ENCODE measurements around the gene LACTBL1.
"Not testable (repeated sequence)": the region's sequence is repeated elsewhere in the genome, so short reads cannot be mapped to it uniquely, and the experiment has no call there.

Gene LACTBL1

DNA sequence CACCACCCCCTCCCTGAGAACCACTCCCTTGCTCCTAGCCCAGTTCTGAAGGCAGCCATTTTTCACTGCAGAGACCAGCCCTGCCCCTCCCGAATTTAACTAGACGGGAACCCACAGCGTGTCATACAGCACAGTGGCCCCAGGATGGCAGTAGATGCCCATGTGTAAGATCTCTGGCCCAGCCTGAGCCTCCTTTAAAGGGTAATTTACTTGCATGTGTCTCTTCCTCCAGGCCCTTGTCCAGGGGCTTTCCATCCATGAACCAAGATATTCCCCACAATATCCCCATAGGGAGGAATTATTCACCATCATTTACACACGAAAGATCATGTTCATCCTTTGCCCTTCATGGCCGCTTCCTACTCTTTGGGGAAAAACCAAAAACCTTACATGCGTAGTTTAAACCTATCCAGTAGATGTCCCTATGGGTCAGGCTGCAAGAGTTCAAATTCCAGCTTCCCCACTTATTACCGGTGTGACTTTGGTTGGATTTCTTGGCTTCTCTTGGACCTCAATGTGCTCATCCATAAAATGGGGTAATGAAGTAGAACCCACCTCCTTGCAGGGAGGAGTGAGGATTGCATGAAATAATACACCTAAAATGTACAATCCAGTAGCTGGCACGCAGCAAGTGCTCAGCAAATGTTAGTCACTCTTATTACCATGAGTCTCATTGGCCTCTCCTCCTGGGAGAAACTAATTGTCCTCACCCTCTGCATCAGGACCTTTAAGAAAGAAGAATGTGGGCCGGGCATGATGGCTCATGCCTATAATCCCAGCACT is 4.0 kb upstream of the LACTBL1 start:
- DNase-seq = peak; percentile 49

DNA sequence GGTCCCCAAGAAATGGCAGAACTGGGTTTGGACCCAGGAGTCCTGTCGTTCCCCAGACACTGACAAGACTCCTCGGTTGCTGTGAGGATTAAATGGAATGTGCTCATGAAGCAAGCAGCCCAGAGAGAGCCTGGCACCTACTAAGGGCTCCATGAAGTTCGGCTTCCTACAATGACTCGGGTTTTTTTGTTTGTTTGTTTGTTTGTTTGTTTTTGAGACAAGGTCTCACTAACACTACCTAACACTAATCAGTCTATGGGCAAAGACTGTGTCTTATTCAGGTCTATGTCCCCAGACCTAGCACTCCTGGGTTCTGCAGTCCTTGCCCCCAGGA is 3.4 kb upstream of the LACTBL1 start:
- DNase-seq = no peak

DNA sequence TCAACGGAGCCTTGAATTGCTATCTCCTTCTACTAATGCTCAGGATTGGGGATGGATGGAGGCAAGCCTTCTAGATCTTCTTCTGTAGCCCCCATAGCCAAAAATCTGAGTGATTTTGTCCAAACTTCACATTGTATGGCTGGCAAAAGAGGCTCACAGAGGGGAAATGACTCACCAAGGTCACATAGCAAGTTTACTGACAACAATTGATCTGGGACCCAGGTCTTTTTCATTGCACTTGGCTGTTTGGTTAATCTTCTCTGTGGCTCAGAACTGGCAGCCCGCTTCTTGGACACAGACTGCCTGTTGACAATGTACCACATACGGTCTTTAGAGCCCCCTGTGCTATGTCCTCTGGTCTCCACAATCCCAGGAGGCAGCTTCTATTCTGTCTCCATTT is 3.0 kb upstream of the LACTBL1 start:
- no peak for DNase-seq

DNA sequence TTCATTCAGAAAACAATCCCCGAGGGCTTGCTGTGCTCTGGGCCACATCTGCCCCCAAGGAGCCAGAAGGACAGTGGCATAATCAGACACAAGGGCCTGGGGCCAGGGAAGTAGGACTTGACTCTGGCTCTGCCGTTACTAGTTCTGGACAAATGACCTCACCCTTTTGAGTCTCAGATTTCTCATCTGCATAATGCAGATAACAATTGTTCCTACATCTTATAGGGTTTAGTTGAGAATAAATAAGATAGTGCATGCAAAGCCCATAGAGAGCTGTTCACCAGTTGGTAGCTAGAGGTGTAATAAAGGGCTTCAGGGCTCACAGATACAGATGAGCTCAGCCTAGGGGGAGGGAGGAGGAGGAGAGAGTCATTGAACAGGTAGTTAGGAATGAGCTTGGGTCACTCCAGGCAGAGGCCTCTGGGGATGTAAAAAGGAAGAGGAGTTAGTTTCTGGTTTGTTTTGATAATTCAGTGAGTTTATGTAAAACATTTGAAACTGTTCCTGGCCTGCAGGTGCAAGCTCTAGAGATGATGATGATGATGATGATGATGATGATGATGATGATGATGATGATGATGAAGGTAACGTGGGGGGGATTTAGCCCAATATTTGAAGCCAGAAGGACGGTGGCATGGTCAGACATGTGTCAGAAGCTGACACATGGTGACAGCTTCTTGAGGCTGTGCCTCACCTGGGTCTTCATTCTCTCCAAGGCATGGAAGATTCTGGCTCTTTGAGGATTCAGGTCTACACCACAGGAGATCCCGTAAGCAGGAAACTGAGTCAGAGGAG is 858 bp downstream of the LACTBL1 start:
- DNase-seq = no peak

DNA sequence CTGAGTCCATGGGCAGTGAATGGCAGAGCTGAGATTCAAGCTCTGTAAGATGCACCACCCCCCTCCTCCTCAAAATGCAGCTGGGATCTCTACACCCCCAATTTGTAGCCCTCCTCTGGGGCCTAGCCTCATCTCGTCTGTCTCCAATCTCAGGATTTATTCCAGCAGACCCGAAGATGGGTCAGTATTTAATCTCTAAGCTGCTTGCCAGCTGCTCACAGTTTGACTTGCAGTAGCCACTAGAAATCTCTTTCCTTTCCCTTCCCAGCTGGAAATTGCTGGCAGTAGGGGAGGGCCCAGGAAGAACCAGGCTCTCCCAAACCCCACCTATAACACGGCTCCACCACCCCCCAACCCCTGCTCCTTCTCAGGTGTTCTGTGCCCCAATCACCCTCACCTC is 1.5 kb downstream of the LACTBL1 start:
- DNase-seq = no peak

DNA sequence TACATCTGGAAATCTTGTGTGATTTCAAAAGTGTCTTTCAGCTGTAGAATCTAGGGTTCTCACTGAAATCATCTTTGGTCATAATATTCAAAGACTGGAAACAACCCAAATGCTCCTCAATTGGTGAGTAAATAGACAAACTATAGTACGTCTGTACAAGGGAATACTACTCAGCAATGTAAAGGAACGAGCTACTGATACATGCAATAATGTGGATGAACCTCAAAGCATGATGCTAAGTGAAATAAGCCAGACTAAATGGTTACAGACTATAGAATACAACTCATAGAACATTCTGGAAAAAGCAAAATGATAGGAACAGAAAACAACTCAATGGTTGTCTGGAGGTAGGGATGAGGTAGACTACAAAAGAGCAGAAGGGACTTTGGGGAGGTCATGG is 2.6 kb downstream of the LACTBL1 start:
- no peak for DNase-seq

DNA sequence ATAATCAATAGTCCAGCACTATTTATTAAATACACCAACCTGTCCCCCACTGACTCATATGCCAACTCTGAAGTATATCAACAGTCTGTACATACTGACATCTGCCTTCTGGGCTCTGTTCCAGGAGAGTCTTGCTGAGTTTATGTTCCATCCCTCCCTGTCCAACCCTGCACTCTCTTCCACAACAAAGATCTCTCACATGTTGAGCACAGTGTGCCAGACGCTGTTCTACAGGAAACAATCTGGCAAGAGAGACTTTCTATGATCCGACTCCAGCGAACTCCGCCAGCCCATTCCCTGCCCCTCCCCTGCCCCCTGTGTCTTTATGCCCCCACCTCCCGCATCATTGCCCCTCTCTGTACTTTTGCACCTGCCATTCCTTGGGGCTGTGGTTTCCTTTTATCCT is 3.4 kb downstream of the LACTBL1 start:
- no peak for DNase-seq

DNA sequence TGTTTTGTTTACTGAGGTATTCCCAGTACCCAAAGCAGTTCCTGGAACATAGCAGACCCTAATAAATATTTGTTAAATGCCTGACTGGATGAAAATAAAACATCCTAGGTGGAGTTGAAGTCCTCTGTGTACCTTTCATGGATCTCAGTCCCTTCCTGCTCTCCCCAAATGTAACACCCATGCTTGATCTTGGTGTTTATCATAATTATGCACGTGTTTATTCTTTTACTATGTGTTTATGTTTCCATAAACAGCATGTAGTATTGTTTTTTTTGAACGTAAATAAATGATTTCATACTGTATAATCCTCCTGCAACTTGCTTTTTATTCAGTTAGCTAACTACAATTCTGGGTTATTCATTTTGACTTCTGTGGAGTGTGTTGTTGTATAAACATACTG is 4.8 kb downstream of the LACTBL1 start:
- DNase-seq = no peak

DNA sequence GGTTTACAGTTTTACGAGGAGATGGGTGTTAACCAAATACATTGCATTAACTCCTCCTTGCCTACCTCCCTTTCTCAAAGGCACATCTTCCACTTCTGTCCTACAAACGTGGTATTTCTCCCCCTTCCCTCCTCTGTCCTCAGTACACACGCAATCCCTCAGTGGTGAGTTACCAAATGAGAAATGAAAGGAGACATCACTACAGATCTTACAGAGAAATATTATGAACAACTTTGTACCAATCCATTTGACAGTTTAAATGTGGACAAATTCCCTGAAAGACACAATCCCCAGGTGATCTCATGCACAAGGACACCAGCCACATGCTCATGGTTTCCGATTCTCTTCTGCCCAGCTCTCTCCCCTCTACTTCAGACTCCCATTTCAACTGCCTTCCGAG is 6.4 kb downstream of the LACTBL1 start:
- no peak for DNase-seq

DNA sequence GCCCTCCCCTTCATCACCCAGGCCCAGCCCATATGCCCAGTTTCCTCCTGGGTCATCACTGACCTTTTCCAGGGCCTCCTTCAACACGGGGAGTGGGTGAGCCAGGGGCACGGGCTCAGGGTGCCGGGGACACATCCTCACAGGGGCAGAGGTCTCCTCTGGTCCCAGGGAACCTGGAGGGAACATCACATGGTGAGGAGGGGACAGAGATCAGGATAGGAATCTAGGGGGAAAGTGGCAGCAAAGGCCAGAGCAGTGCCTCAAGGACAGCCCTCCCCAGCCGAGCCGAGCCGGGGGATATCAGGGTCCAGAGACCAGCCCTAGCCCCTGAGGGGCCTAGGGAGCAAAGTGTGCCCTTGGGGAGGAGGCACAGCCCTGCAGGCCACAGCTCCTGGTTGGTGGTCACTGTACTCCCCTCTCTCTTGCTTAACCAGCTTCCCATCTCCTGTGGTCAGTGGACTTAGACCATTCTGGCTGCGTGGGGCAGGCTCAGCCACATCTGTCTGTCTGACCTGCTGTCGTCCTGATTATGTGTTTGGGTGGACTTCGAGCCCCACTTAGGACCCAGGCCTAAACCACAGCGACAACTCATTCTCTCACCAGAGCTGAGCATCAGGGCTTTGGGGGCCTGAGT is 9.5 kb downstream of the LACTBL1 start:
- no peak for DNase-seq

DNA sequence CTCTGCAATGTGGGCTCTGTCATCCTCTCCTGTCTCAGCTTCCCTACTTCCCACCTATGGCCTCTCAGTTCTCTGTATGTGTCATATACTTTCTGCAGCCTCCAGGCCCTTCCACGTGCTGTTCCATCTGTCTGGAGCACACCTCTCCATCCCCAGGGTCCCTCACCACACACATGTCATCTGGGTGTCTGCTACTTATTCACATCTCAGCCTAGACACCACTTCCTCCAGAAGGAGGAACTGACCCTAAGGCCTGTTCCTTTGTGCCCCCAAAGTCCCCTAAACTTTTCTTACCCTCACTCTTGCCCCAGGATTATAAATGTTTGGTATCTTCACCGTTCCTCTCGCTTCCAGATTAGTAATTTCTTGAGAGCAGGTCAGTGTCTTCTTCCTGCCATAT is 10.1 kb downstream of the LACTBL1 start:
- DNase-seq = no peak

DNA sequence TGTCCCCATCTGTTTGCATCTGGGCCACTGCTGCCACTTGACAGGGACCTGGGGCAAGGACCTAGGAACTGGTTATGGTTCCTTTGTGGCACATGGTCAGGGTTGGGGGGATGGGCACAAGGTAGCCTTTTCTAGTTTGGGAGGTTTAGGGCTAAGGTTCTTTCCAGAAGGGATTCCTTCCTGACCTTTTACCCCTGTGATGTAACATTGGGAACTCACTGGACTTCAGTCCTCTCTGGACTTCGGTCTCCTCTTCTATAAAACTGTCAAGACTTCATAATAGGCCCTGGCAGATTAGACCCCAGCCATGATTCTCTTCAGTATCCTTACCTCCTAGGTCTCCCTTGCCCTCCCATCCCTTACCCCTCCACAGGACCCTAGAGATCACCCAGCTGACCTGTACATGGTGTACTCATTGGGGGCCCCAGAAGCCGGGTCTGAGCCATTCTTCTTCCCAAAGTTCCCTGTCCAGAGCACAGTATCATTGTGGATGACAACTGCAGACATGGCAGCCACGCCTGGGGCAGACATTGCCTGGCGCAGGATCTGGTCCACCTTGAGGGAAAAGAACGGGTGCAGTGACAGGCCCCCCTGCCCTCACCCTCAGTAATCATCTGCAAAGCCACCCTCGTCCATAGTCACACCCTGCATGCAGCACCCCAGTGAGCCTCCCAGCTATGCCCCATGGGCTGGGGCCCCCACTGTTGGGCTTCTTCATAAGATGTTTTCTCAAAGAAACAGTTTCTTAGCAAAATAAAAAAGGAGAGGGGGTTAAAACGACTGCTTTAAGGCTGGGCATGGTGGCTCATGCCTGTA is 12.9 kb downstream of the LACTBL1 start:
- no peak for DNase-seq

DNA sequence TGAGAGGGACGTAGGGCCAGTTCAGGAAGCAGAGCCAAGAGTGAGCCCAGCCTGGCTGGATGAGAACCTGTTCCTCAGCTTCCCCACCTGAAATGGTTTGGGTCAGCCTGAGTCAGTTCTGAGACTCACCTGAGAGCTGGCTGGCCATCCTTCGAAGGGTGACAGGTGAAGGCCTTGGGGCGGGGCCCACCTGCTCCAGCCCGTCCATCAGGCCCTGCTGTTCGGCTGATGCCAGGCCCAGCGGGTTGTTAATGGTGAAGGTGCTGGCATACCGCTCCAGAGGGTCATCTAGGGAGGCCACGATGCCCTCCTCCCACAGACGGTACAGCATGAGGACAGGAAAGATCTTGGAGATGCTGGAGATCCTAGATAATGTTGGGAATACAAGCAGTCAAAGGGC is 14.1 kb downstream of the LACTBL1 start:
- no peak for DNase-seq

DNA sequence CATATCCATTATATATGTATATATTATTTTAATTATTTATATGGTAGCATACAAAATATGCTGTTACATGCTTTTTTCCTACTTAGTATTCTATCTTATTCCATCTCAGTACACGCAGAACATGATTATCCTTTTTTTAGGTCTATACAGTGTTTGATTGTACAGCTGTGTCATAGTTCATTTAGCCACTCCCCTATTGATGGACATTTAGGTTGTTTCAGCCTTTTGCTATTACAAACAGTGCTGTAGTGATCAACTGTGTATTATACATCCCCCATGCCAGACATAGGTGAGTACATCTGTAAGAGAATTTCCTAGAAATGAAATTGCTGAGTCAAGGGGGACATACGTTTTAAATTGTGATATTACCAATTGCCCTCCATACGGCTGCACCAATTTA is 15.6 kb downstream of the LACTBL1 start:
- no peak for DNase-seq

DNA sequence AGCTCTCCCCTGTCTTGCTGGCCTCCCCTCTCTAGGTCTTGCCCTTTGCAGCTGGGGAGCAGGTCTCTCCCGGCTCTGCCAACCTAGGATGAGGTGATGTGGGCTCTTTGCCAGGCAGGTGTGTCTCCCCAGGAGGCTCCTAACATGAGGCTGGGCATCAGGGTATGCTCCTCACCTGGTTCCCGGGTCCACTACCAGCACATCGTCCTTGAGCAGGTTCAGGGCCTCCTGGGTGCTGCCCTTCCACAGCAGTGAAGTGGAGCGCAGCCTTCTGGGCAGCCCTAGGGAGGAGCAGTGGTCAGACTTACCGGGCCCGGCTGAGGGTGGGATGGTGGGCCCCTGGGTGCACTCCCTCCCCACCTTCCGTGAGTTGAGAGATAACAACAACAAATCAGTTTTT is 17.5 kb downstream of the LACTBL1 start:
- DNase-seq = no peak

DNA sequence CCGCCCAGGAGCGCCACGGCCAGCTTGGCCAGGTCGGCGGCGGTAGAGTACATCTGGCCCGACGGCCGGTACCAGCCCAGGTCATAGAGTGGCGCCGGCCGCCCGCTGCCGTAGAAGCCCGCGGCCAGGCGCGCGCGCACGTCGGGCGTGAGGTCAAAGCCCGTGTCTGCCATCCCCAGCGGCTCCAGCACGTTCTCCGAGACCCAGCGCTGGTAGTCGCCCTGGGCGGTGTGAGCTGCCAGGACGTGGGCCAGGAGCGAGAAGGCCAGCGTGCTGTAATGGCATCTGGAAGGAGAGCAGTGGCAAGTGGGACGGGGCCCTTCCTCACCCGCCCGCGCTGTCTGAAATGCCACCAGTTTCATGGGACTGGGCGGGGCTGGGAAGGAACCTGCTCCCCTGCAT is 18.9 kb downstream of the LACTBL1 start:
- no peak for DNase-seq

DNA sequence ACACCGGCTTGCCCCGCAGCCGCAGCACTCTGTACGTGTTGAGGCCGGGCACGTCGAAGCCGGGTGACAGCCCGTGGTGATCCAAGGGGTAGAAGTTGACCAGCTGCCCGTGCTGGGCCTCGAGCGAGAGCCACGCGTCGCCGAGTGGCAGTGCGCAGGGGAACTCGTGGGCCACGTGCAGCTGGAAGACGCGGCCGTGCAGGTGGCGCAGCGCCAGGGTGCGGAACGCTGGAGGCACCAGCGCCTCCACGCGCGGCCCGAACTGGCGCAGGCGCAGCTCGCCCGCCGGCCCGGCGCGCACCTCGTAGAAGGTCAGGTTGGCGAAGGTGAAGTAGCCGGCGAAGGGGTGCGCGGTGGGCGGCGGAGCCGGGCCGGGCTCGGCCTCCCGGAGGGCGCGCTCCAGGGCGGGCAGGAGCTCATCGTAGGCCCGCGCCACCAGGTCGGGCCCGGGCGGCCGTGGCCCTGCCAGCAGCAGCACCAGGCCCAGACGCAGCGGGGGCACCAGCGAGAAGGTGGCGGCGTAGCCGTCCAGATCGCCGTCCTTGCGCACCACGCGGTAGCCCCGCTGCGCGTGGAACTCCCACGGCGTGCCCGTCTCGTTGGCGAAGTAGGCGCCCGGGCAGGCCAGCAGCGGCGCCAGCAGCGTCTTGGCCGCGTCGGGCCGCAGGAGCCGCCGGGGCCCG is 19.5 kb downstream of the LACTBL1 start:
- DNase-seq = no peak

DNA sequence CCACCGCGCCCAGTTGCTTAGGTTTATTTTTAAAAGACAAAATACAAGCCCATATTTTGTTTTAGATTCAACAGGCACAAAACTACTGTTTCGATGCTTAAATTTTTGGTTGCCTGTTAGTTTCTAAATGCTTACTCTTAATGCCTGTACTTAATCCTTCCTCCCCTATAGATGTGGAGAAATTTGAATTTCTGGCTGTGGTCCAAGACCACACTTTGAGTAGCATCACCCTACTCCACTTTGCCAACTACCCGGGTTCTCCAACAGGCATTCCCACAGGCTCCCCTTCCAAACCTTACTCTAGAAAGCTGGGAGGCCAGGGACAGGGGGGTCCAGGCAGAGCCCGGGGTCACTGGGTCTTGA is 20.0 kb downstream of the LACTBL1 start:
- DNase-seq = no peak

DNA sequence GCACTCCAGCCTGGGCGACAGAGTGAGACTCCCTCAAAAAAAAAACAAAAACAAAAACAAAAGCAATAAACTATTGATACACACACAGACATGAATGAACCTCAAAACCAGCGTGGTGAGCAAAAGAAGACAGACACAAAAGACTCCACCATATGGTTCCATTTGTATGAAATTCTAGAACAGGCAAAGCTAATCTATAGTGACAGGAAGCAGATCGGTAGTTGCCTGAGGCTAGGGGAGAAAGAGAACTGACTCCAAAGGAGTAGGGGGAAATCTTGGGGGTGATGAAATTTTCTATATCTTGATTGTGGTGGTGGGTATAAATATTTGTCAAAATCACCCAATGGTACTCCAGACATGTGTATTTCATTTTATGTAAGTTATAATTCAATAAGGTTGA is 20.9 kb downstream of the LACTBL1 start:
- no peak for DNase-seq

DNA sequence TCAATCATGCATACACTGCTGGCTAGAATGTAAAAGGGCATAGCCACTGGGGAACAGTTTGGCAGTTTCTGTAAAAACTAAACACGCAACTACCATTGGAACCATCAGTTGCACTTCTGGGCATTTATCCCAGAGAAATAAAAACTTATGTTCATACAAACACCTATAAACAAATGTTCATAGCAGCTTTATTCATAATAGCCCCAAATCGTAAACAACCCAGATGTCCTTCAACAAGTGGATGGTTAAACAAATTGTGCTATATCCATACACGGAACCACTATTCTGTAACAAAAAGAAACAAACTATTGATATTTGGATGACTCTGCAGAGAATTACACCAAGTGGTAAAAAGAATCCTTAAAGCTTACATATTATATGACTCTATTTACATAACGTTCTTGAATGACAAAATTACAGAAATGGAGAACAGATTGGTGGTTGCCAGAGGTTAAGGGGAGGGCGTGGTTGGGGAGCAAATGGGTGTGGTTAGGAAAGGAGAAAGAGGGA is 22.8 kb downstream of the LACTBL1 start:
- DNase-seq = no peak

DNA sequence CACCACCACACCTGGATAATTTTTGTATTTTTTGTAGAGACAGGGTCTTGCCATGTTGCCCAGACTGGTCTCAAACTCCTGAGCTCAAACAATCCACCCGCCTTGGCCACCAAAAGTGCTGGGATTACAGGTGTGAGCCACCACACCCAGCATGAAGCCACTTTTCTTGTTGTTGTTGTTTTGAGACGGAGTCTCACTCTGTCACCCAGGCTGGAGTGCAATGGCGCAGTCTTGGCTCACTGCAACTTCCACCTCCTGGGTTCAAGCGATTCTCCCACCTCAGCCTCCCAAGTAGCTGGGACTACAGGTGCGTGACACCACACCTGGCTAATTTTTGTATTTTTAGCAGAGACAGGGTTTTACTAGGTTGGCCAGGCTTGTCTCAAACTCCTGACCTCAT is 27.5 kb downstream of the LACTBL1 start:
- DNase-seq = not testable (repeated sequence)

DNA sequence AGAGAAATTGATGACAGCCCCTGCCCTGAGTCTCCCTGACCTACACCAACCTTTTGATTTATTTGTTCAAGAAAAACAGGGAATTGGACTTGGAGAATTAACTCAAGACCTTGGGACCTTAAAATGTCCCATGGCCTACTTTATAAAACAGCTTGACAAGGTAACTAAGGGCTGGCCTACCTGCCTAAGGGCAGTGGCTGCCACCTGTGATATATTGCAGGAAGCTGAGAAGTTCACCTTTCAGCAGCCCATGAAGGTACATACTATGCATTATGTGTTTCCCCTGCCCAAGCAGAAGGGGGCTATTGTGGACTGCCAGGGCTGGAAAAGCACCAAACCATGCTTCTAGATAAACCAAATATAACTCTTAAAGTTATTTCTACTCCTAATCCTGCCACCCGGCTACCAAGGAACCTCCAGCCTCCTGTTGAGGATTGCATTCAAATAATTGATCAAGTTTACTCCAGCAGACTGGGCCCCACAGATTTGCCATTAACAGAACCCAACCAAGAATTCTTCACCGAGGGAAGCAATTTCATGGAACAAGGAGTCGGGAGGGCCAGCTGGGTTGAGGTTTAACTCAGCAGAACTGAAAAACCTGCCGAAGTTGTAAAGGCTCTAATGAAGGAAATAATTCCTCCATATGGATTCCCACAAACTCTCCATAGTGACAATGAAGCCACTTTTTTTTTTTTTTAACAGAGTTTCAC is 28.2 kb downstream of the LACTBL1 start:
- DNase-seq = no peak
